Activated CD4-positive, alpha-beta memory T cell treated with anti-CD3 and anti-CD28 coated beads, Interleukin-2, amount 10 ng/mL, durations not matched to agents 7 days and 5 days (primary cell): ENCODE results near the gene C15orf39. TPM values are rescaled to one million over a fixed set of nuclear protein-coding genes. Genes with fewer than 3 reads are reported as not detected.
"Not testable (repeated sequence)": the region's sequence is repeated elsewhere in the genome, so short reads cannot be mapped to it uniquely, and the experiment has no call there.

Source experiments
- CTCF ChIA-PET: fragments of 350-600 bp; sonication (Branson Sonifier 250); formaldehyde crosslinking; loops from one replicate; lab custom pipeline; 2021; ENCODE audit warnings: antibody characterized with exemption, inconsistent platforms; lab: Charles Lee
- POLR2A ChIA-PET: fragments of 350-600 bp; sonication (Branson Sonifier 250); formaldehyde crosslinking; loops from one replicate; lab custom pipeline; 2021; ENCODE audit warnings: antibody characterized with exemption; lab: Charles Lee
- DNase-seq: peaks from one replicate; pipeline ENCODE4 v3.0.0-alpha.2; 2020
- H3K27ac Mint-ChIP-seq: one replicate; pipeline ENCODE4 v1.8.0; 2021; ENCODE audit warnings: mild to moderate bottlenecking, mixed read lengths
- H3K27me3 Mint-ChIP-seq: one replicate; pipeline ENCODE4 v1.8.0; 2021; ENCODE audit warnings: mixed read lengths
- H3K36me3 Mint-ChIP-seq: one replicate; pipeline ENCODE4 v1.8.0; 2021; ENCODE audit warnings: low read depth, mixed read lengths
- H3K4me1 Mint-ChIP-seq: one replicate; pipeline ENCODE4 v1.8.0; 2021; ENCODE audit warnings: mixed read lengths
- H3K4me3 Mint-ChIP-seq: one replicate; pipeline ENCODE4 v1.8.0; 2021; ENCODE audit warnings: mild to moderate bottlenecking, mixed read lengths
- H3K9me3 Mint-ChIP-seq: one replicate; pipeline ENCODE4 v1.8.0; 2021; ENCODE audit warnings: mixed read lengths
- total RNA-seq, 2 experiments: library from RNA; stranded (reverse); gene quantifications; one replicate each; pipeline ENCODE4 v1.2.3, GENCODE V29; 2021

C15orf39 gene
- total RNA-seq, 2 experiments from 2014 or later = 65.0 to 69.2 TPM

DNA sequence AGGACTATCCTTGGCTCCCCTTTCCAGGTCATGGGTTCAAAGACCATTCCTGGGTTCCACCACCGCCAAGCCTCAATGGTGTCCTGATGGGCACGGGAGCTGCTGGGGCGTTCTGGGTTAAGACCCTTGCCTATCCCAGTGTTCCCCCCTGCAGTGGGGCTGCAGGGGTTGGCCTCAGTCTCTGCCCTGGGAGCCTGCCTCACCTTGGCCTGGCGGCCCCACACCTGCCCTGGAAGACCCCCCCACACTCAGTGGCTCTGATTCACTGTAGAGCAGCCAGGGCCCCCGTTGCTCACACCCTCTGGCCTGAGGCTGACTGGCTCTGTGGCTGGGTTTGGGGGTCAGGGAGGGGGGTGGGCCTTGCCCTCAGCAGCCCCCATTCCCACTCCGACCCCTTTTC is 22.0 kb downstream of the C15orf39 start:
- DNase-seq = no peak

DNA sequence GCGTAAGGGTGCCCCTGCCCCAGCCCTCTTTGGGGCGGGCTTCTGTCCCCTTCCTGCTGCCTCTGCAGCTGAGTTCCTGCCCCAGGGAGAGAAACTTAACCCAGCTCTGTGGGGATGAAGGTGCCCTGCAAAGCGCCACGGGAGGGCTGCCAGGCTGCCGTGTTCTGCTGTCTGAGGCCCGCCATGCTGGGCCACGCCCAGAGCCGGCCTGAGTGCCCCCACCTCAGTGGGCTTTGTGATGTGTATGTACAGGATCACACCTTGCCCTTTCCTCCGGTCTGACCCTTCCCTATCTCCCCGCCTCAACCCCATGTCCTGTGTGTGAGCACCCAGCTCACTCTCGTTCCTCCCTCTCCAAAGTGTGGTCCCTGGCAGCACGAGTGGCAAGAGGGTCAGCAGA is 22.6 kb downstream of the C15orf39 start:
- Mint-ChIP-seq H3K9me3 (no peaks in the 10 kb centered on the region), H3K4me3 (no peak overlapping the region), H3K27ac (no peak overlapping the region), H3K36me3 (no peaks in the 10 kb centered on the region), H3K27me3 (peaks cover 10% of the 10 kb centered on the region), H3K4me1 (no peaks in the 10 kb centered on the region)
- ChIA-PET CTCF (no interaction called here), POLR2A (no interaction called here)
- DNase-seq = no peak

More for the DNA sequence above, 22.0 kb downstream of the C15orf39 start:
- CTCF ChIA-PET = no interaction called here
- POLR2A ChIA-PET = no interaction called here
- no peaks in the 10 kb centered on the region for H3K36me3 Mint-ChIP-seq
- H3K9me3 Mint-ChIP-seq = no peaks in the 10 kb centered on the region
- no peak overlapping the region for H3K27ac Mint-ChIP-seq
- H3K27me3 Mint-ChIP-seq = peaks cover 10% of the 10 kb centered on the region
- H3K4me1 Mint-ChIP-seq = no peaks in the 10 kb centered on the region
- H3K4me3 Mint-ChIP-seq = no peak overlapping the region

DNA sequence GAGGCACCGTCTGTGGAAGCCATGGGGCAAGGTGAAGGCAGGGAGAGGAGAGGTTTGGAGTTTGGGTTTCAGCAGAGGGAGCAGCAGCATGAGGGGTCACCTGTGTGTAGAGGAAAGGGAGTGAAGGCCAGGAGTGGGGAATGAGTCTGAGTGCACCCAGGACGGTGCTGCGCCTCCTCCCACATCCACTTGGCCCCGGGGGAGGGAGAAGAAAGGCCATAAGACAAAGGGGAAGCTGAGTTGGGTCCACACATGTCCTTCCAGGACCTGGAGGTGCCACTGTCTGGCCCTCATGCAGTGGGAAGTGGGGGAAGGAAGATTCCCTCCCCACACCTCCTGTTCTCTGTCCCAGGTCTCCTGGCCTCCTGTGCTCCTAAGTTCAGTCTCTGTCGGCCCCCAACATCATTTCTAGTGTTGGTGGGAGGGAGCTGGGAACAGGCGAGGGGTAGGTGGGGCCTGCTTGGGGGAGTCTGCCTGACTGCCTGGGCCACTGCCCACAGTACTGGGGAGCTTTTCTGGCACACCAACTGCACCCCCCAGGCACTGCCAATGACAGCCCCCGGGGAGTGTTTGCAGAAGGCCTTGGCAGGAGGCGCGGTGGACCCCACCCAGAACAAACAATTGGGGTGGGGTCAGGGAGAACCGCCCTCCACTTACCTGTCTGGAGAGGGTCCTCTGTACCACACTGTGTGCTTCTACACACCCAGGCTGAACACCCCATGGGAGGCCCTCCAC is 23.6 kb downstream of the C15orf39 start:
- H3K9me3 Mint-ChIP-seq, CTCF ChIA-PET, DNase-seq, POLR2A ChIA-PET, H3K4me1 Mint-ChIP-seq, H3K27me3 Mint-ChIP-seq, H3K36me3 Mint-ChIP-seq, H3K4me3 Mint-ChIP-seq, H3K27ac Mint-ChIP-seq: not testable (repeated sequence)

DNA sequence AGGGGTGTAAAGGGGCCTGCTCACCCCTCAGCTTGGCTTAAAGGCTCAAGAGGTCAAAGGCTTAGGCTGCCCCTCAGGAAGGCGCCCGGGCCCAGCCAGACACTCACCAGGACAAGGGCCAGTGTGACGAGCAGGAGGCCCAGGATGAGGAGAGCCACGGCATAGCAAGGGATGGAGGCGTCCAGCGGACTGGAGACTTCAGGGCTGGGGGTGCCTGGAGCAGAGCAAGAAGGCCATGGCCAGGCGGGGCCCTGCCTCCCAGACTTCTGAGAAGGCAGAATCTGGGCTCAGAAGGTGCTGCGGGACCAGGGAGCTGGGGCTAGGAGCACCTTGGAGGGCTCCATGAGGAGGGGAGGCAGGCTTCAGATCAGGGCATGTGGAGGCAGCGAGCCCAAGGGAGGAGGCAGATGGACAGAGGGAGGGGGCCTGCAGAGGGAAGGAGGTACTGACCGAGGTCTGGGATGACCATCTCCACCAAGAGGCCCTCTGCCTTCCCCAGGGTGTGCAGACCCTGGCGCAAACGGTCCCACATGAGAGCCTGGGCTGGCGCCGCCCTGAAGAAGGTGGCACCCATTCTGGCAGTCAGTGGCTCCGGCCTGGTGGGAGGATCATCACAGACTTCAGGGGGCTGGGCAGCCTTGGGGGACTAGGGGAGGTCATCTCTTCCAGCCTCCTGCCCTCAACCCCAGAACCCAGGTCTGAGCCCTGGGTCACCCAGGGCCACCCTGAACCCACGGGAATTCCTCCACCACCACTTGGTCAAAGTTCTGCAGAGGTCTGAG is 24.5 kb downstream of the C15orf39 start:
- Mint-ChIP-seq H3K9me3 (no peaks in the 10 kb centered on the region), H3K27me3 (peaks cover 12% of the 10 kb centered on the region), H3K27ac (no peak overlapping the region), H3K4me1 (no peaks in the 10 kb centered on the region), H3K36me3 (no peaks in the 10 kb centered on the region), H3K4me3 (no peak overlapping the region)
- no peak for DNase-seq
- CTCF ChIA-PET = no interaction called here
- POLR2A ChIA-PET = no interaction called here

DNA sequence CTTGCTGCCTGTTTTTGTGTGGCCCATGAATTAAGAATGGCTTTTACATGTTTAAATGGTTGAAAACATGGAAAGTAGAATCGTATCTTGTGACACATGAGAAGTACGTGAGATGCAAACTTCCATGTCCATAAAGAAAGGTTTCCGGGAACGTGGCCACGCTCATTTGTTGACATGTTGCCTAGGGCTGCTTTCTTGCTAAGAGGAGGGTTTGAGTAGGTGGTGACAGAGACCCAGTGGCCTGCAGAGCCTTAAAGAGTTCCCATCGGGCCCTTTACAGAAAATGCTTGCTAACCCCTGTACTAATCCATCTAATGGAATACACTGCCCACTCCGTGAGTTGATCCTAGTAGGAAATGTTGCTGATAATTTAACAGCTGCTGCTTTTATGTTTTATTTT is 25.4 kb downstream of the C15orf39 start:
- DNase-seq, H3K4me3 Mint-ChIP-seq, H3K9me3 Mint-ChIP-seq, CTCF ChIA-PET, H3K27ac Mint-ChIP-seq, H3K4me1 Mint-ChIP-seq, POLR2A ChIA-PET, H3K36me3 Mint-ChIP-seq: not testable (repeated sequence)
- peaks cover 19% of the 10 kb centered on the region for H3K27me3 Mint-ChIP-seq

DNA sequence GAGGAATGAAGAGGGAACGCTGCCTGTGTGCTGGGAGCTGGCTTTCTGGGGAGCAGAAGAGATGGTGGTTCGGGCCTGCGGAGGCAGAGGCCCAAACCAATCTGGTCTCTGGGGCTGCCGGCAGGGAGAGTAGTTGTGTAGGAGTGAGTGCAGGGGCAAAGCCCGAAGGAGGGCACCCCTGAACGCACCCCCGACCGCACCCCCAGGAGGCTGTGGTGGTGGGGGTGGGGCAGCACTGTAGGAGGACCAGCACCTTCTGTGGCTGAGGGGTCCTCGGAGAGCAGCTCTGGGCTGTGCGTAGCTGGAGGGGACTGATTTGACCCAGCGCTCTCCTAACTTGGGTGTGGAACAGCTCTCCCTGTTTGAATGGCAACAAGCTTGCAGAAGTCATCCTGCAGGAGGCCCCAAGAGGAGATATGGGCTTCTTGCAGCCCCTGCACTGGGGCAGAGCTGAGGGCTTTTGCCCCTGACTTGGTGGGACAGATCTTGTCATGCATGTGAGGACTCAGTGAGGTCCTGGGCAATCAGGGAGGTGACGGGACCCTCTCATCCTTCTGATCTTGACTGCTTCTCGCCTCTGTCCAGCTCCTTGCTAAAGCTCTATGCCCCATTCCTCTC is 26.1 kb downstream of the C15orf39 start:
- DNase-seq = no peak
- H3K4me3 Mint-ChIP-seq = no peak overlapping the region
- ChIA-PET CTCF (no interaction called here), POLR2A (interaction anchor here (1.3 kb wide), 1 partner anchor 16 kb away, joined by 4 read pairs; no protein-coding TSS in a partner anchor)
- H3K4me1 Mint-ChIP-seq = no peaks in the 10 kb centered on the region
- H3K36me3 Mint-ChIP-seq = no peaks in the 10 kb centered on the region
- no peak overlapping the region for H3K27ac Mint-ChIP-seq
- peaks cover 24% of the 10 kb centered on the region for H3K27me3 Mint-ChIP-seq
- no peaks in the 10 kb centered on the region for H3K9me3 Mint-ChIP-seq

DNA sequence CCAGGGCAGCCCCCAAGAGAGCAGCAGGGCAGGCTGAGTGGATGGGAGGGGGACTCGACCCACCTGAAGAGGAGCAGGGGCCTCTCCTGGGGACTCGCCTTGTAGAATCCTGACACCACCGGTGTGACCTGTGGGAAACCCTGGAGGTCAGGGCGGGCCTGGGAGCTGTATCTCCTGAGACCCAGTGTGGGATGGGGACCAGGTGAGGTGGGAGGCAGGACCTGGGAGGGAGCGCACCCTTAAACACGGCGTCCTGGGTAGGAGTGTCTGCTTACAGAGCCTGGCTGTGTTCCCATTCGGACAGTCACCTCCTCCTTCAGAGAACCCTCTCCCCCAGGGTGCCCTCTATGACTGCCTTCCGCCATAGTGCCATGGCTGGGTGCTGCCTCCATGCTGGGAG is 27.1 kb downstream of the C15orf39 start:
- DNase-seq = no peak
- Mint-ChIP-seq H3K9me3 (no peaks in the 10 kb centered on the region), H3K4me3 (no peak overlapping the region), H3K36me3 (no peaks in the 10 kb centered on the region), H3K27me3 (peaks cover 24% of the 10 kb centered on the region), H3K4me1 (no peaks in the 10 kb centered on the region), H3K27ac (no peak overlapping the region)
- POLR2A ChIA-PET = interaction anchor here (1.3 kb wide), 1 partner anchor 18 kb away, joined by 4 read pairs; no protein-coding TSS in a partner anchor
- CTCF ChIA-PET = no interaction called here

DNA sequence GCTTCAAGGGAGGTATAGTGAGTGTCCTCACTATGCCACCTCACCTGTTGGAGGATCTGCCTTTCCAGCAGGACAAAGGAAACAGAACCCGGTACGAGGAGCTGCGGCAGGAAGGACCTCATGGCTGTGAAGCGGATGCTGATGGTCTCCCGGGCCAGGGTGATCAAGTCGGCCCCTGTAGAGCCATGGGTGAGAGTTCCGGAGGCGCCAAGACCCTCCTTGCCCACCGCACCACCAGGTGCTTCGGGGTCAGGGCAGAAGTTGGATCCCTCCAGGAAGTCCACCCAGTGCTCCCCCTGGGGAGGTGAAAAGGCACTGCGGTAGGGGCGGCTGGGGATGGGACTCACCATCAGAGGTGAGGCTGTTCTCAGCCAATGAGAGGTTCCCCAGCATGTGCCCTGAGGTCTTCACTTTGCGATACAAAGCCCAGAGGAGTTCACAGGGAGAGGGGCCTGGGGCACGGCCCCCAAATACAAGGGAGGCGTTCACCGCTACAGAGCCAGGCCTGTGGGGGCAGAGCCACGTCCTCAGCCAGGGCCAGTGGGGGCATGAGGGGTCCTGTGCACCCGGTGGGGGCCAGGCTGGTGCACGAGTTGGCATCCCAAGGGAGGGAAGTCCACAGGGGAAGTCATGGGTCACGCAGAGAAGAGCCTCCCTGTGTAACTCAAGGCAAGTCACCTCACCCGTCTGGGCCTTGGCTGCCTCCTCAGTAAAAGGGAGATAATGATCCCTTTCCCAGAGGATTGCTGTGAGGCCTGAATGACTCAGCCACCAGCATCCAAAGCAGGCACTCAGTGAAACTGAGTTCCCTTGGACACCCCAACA is 27.7 kb downstream of the C15orf39 start:
- H3K27ac Mint-ChIP-seq = no peak overlapping the region
- H3K4me1 Mint-ChIP-seq = no peaks in the 10 kb centered on the region
- H3K27me3 Mint-ChIP-seq = peaks cover 24% of the 10 kb centered on the region
- POLR2A ChIA-PET = interaction anchor here (1.3 kb wide), 1 partner anchor 18 kb away, joined by 4 read pairs; no protein-coding TSS in a partner anchor
- no peak overlapping the region for H3K4me3 Mint-ChIP-seq
- DNase-seq = no peak
- CTCF ChIA-PET = no interaction called here
- no peaks in the 10 kb centered on the region for H3K36me3 Mint-ChIP-seq
- no peaks in the 10 kb centered on the region for H3K9me3 Mint-ChIP-seq

DNA sequence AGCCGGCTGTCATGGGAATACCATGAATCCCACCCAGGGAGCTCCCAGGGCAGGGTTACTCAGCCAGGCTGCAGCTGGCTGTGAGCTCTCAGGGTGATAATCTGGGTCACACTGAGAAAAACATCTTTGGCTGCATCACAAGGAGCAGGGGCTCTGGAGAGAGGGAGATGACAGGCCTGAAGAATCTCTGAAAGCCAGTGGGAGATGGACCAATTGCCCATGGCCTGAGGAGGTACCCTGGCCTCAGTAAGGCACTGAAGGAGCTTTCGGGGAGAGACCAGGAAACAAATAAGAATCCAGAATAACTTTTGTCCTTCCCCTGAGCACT is 28.3 kb downstream of the C15orf39 start:
- Mint-ChIP-seq H3K4me3 (no peak overlapping the region), H3K4me1 (no peaks in the 10 kb centered on the region), H3K36me3 (no peaks in the 10 kb centered on the region), H3K9me3 (no peaks in the 10 kb centered on the region), H3K27ac (no peak overlapping the region), H3K27me3 (peaks cover 23% of the 10 kb centered on the region)
- no peak for DNase-seq
- CTCF ChIA-PET = no interaction called here
- POLR2A ChIA-PET = interaction anchor here (0.8 kb wide), 1 partner anchor 28 kb away, joined by 3 read pairs; the partner anchor contains the start of gene C15orf39

DNA sequence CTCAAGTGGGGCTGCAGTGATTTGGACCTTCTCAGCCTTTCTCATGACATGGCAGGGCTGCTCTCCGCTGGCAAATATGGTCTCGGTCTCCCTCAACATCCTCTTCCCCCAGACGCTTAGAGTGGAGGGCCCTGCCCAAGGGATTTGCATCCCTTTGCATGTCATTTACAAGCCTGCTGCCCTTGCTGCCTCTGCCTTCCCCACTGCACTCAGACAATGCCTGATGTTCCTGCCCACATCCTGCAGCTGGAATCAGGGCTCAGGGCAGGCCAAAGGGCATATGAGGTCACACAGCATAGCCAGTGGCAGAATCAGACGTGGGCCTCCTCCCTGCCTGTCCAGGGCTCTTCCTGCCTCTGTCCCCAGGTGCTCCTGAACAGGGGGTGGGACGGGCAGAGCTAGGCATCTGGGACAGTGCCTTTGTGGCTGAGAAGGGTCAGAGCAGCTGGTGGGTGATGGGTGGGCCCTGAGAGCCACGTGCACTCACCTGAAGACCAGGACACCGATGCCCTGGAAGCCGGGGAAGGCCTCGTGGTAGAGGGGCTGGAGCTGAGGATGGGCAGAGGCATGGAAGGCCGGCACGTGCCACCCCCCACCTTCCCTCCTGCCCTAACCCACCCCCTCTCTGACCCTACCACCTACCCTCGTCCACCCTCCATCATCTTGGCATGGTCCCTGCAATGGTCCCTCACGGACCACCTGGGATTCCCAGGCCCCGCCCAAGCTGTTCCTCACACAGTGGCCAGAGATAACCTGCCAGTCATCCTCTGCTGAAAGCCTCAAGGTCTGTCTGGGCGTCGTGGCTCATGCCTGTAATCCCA is 29.1 kb downstream of the C15orf39 start:
- Mint-ChIP-seq H3K36me3 (no peaks in the 10 kb centered on the region), H3K4me3 (no peak overlapping the region), H3K27me3 (peaks cover 22% of the 10 kb centered on the region), H3K4me1 (no peaks in the 10 kb centered on the region), H3K27ac (no peak overlapping the region), H3K9me3 (no peaks in the 10 kb centered on the region)
- ChIA-PET POLR2A (interaction anchor here (0.8 kb wide), 1 partner anchor 29 kb away, joined by 3 read pairs; the partner anchor contains the start of gene C15orf39), CTCF (no interaction called here)
- DNase-seq = no peak

DNA sequence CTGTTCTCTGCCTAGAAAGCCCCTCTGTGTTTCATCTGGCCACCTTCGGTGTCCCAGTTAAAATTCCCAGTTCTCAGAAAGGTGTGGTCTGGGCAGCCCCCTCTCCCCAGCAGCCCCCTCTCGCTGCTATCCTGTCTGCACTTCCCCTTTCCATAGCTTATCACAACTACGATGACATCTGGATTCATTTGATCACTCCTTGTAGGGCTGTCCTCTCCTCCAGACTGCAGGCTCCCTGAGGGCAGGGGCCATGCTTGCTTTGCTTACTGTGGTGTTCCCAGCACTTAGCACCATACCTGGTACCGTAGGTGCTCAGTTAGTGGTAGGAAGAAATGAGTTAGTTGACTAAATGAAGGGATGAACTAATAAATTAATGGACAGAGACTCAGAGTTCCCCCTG is 30.2 kb downstream of the C15orf39 start:
- ChIA-PET POLR2A (no interaction called here), CTCF (no interaction called here)
- no peaks in the 10 kb centered on the region for H3K4me1 Mint-ChIP-seq
- H3K36me3 Mint-ChIP-seq = no peaks in the 10 kb centered on the region
- peaks cover 22% of the 10 kb centered on the region for H3K27me3 Mint-ChIP-seq
- H3K27ac Mint-ChIP-seq = no peak overlapping the region
- DNase-seq = no peak
- no peak overlapping the region for H3K4me3 Mint-ChIP-seq
- no peaks in the 10 kb centered on the region for H3K9me3 Mint-ChIP-seq

DNA sequence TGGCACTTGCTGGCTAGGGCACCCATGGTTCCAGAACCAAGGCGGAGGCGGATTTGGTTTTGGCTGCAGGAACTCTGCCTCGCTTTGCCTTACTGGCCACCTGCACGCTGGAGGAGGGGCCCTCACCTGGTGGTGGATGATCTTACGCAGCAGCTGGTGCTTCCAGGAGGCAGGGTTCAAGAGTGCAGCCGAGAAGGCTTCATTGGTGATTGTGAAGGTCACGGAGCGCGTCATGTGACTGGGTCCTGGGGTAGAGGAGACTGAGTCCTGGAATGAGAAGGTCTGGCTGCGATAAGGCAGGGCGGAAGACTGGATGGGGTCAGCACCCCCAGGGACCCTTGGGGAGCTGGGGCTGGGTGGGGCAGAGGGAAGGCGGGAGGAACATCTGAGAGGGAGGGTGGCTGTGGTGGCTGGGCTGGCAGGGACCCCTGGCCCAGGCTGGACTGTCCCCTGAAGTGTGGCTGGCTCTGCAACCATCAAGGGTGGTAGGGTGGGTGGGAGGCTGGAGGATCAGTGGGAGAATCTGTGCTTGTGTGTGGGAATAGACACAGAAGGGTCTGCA is 30.7 kb downstream of the C15orf39 start:
- Mint-ChIP-seq H3K4me3 (no peak overlapping the region), H3K27ac (no peak overlapping the region)

More for the DNA sequence above, 30.7 kb downstream of the C15orf39 start:
- DNase-seq = no peak
- H3K4me1 Mint-ChIP-seq = no peaks in the 10 kb centered on the region
- peaks cover 18% of the 10 kb centered on the region for H3K27me3 Mint-ChIP-seq
- H3K36me3 Mint-ChIP-seq = no peaks in the 10 kb centered on the region
- ChIA-PET CTCF (no interaction called here), POLR2A (no interaction called here)
- no peaks in the 10 kb centered on the region for H3K9me3 Mint-ChIP-seq
